ENCODE results near the gene DRD5.
A peak's percentile ranks its signal among the peaks of the same experiment; 100 is the strongest.
"Not testable (repeated sequence)": the region's sequence is repeated elsewhere in the genome, so short reads cannot be mapped to it uniquely, and the experiment has no call there.

The DRD5 gene

GRCh38 chr4:9782136-9782436 is 652 bp downstream of the DRD5 start:
- DNase-seq = no peak
- TF ChIP-seq, protein P1, sequence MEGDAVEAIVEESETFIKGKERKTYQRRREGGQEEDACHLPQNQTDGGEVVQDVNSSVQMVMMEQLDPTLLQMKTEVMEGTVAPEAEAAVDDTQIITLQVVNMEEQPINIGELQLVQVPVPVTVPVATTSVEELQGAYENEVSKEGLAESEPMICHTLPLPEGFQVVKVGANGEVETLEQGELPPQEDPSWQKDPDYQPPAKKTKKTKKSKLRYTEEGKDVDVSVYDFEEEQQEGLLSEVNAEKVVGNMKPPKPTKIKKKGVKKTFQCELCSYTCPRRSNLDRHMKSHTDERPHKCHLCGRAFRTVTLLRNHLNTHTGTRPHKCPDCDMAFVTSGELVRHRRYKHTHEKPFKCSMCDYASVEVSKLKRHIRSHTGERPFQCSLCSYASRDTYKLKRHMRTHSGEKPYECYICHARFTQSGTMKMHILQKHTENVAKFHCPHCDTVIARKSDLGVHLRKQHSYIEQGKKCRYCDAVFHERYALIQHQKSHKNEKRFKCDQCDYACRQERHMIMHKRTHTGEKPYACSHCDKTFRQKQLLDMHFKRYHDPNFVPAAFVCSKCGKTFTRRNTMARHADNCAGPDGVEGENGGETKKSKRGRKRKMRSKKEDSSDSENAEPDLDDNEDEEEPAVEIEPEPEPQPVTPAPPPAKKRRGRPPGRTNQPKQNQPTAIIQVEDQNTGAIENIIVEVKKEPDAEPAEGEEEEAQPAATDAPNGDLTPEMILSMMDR (IDR thresholded peaks at IDR 0.05) = no peak
- H3K4me3 Mint-ChIP-seq = peak overlapping the region; percentile 41
- H3K27me3 Mint-ChIP-seq (ENCODE audit: low read depth, poor library complexity) = peaks cover 95% of the 10 kb centered on the region
- H3K4me1 Mint-ChIP-seq = peaks cover 10% of the 10 kb centered on the region
- peaks cover 3% of the 10 kb centered on the region for H3K36me3 Mint-ChIP-seq (ENCODE audit: low read depth)
- peaks cover 16% of the 10 kb centered on the region for H3K9me3 Mint-ChIP-seq
- H3K27ac Mint-ChIP-seq = no peak overlapping the region

DNA sequence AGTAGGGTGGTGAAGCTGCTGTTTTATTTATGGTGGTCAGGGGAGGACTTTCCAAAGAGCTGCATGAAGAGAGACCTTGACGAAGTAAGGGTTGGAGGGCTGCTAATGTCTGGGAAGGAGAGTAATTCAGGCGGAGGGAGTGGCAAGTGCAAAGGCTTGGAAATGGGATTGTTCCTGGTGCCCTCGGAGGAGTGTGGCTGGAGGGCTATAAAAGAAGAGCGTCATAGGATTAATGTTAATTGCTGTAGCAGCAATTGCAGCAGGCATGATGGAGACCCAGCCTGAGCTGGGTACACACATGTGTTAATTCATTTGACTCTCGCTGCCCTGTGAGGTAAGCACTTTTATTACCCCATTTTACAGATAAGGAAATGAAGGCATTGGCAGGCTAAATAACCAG is 4.5 kb downstream of the DRD5 start:
- not testable (repeated sequence) for H3K36me3 Mint-ChIP-seq (ENCODE audit: low read depth); H3K4me1 Mint-ChIP-seq; H3K27ac Mint-ChIP-seq; DNase-seq; H3K4me3 Mint-ChIP-seq
- H3K9me3 Mint-ChIP-seq = peaks cover 12% of the 10 kb centered on the region
- H3K27me3 Mint-ChIP-seq (ENCODE audit: low read depth, poor library complexity) = peaks cover 83% of the 10 kb centered on the region

DNA sequence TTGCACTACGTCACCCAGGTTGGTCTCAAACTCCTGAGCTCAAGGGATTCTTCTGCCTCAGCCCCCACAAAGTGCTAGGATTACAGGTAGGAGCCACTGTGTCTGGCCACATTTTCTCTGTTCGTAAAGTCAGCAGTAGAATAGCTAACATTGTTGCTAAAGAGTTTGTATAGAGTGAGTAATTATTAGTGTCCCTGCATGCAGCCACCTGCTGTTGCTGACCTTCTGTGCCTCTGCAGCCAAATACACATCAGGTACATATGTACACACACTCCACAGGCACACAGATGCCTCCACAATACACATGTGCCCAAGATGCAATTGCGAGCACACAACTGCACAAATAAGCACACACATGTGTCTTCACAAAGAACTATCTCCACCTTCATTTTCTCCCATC is 10.9 kb downstream of the DRD5 start:
- no peak for DNase-seq
- Mint-ChIP-seq H3K27me3 (ENCODE audit: low read depth, poor library complexity) (peaks cover 27% of the 10 kb centered on the region), H3K27ac (no peak overlapping the region), H3K9me3 (peaks cover 2% of the 10 kb centered on the region), H3K36me3 (ENCODE audit: low read depth) (no peaks in the 10 kb centered on the region), H3K4me1 (no peaks in the 10 kb centered on the region), H3K4me3 (no peak overlapping the region)
- TF ChIP-seq, protein P1 (IDR thresholded peaks at IDR 0.05) = no peak

DNA sequence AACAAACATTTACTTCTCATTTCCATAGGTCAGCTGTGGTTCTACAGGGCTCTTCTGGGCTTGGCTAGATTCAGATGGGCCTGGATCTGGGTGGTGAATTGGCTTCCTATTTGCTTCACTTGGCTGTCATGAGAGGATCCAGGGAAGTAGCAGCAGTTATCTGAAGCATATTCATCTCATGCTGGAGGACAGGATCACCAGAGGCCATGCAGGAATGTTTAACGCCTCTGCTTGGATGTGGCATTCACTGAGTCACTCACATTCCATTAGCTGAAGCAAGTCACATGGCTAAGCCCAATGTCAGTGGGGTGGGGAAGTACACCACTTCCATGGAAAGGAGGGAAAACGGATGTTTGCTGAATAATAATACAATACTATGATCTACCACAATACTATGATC is 15.2 kb downstream of the DRD5 start:
- H3K4me3 Mint-ChIP-seq; H3K36me3 Mint-ChIP-seq (ENCODE audit: low read depth); H3K9me3 Mint-ChIP-seq; H3K4me1 Mint-ChIP-seq; DNase-seq; H3K27ac Mint-ChIP-seq: not testable (repeated sequence)
- peaks cover 18% of the 10 kb centered on the region for H3K27me3 Mint-ChIP-seq (ENCODE audit: low read depth, poor library complexity)

DNA sequence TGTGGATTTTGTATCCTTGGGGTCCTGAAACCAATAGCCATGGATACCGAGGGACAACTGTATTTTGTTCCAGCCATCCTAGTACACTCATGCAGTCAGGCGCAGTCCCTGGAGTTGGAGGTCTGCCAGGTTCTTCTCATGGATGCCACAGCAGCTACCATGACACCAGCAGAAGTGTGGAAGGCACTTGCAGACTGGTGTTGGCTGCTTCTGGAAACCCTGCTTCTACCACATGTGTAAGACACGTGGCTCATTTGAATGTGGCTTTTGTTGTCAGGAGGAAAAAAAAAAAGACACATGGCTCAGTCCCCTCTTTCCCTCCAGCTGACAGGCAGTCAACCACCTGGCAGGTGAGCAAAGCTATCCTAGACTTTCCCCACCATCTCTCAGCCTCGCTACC is 19.4 kb downstream of the DRD5 start:
- Mint-ChIP-seq H3K27ac (no peak overlapping the region), H3K36me3 (ENCODE audit: low read depth) (no peaks in the 10 kb centered on the region), H3K4me3 (no peak overlapping the region), H3K4me1 (peaks cover 6% of the 10 kb centered on the region), H3K27me3 (ENCODE audit: low read depth, poor library complexity) (peaks cover 21% of the 10 kb centered on the region), H3K9me3 (no peaks in the 10 kb centered on the region)
- DNase-seq = no peak
- TF ChIP-seq, protein P1 (IDR thresholded peaks at IDR 0.05) = no peak

DNA sequence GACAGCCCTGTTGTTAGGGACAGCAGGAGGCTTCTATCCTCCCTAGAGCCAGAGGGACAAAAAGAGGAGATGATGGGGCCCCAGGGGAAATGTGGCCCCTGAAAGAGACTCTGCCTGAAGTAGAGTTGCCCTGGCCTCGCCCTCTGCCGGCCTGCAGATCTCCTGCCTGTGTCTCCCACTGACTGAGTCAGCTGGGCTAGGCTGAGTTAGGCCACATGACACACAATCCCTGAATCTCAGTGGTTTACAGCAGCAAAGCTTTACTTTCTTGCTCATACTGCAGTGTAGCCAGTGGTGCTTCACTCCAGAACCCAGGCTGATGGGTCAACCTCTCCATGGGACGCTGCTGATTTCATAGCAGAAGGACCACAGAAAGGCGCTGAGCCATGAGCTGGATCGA is 23.5 kb downstream of the DRD5 start:
- Mint-ChIP-seq H3K27ac (no peak overlapping the region), H3K4me3 (no peak overlapping the region), H3K9me3 (no peaks in the 10 kb centered on the region), H3K36me3 (ENCODE audit: low read depth) (no peaks in the 10 kb centered on the region), H3K27me3 (ENCODE audit: low read depth, poor library complexity) (peaks cover 10% of the 10 kb centered on the region), H3K4me1 (peaks cover 29% of the 10 kb centered on the region)
- TF ChIP-seq, protein P1 (IDR thresholded peaks at IDR 0.05) = no peak
- DNase-seq = no peak

GRCh38 chr4:9808077-9808476 is 26.6 kb downstream of the DRD5 start:
- TF ChIP-seq, protein P1 (IDR thresholded peaks at IDR 0.05) = no peak
- H3K27me3 Mint-ChIP-seq (ENCODE audit: low read depth, poor library complexity) = peaks cover 5% of the 10 kb centered on the region
- peaks cover 35% of the 10 kb centered on the region for H3K4me1 Mint-ChIP-seq
- no peaks in the 10 kb centered on the region for H3K9me3 Mint-ChIP-seq
- no peak overlapping the region for H3K4me3 Mint-ChIP-seq
- H3K36me3 Mint-ChIP-seq (ENCODE audit: low read depth) = no peaks in the 10 kb centered on the region
- DNase-seq = peak; percentile 40
- no peak overlapping the region for H3K27ac Mint-ChIP-seq
